ENCODE results near the gene CEACAM4. TPM values are rescaled to one million over a fixed set of nuclear protein-coding genes. Genes with fewer than 3 reads are reported as not detected.

Gene CEACAM4
- total RNA-seq, 6 donors from 2014 or later: 1.7 to 8.6 (median 5.0) TPM

GRCh38 chr19:41621226-41621625 lies 5.6 kb downstream of the CEACAM4 start:
- 42 to 64% methylated on average over 3 of the region's 4 CpGs for WGBS, 2 donors
- DNase-seq: no peak
- Histone ChIP-seq H3K27ac (peak overlapping the region; percentile 18 to 64 (median 58)), H3K9me3 (no peaks in the 10 kb centered on the region), H3K4me3 (no peak overlapping the region), H3K27me3 (no peaks in the 10 kb centered on the region), H3K4me1 (peaks cover 0 to 4% (median under 1%) of the 10 kb centered on the region in 4 donors), H3K36me3 (no peaks in the 10 kb centered on the region)
- ATAC-seq (ENCODE audit: low FRiP score in 2 of 2): peak in 1 of 2 donors; percentile 9
- no peak for TF ChIP-seq POLR2A (IDR thresholded peaks at IDR 0.05)
- TF ChIP-seq POLR2AphosphoS5 (IDR thresholded peaks at IDR 0.05): no peak
- no peak for TF ChIP-seq CTCF (IDR thresholded peaks at IDR 0.05)
- no peak for TF ChIP-seq EP300 (IDR thresholded peaks at IDR 0.05)

GRCh38 chr19:41620171-41620570 lies 6.7 kb downstream of the CEACAM4 start:
- TF ChIP-seq POLR2AphosphoS5 (IDR thresholded peaks at IDR 0.05) (no peak), POLR2A (IDR thresholded peaks at IDR 0.05) (no peak), CTCF (IDR thresholded peaks at IDR 0.05) (no peak), EP300 (IDR thresholded peaks at IDR 0.05) (no peak)
- no peak for ATAC-seq (ENCODE audit: low FRiP score in 2 of 2)
- 59 to 66% methylated on average over 5 of the region's 5 CpGs for WGBS, 2 donors
- H3K36me3 ChIP-seq: no peaks in the 10 kb centered on the region
- no peak for DNase-seq
- H3K4me1 ChIP-seq: peaks cover 0 to 4% (median 0%) of the 10 kb centered on the region in 4 donors
- no peaks in the 10 kb centered on the region for H3K27me3 ChIP-seq
- H3K27ac ChIP-seq: peak overlapping the region in 2 of 4 donors; percentile 11 to 40
- H3K4me3 ChIP-seq: no peak overlapping the region
- H3K9me3 ChIP-seq: no peaks in the 10 kb centered on the region

- ATAC-seq (ENCODE audit: low FRiP score in 2 of 2) (peak in 1 of 2 donors; percentile 13), DNase-seq (no peak)
- H3K4me1 ChIP-seq: peaks cover 0 to 4% (median 0%) of the 10 kb centered on the region in 4 donors
- TF ChIP-seq EP300 (IDR thresholded peaks at IDR 0.05) (no peak), POLR2AphosphoS5 (IDR thresholded peaks at IDR 0.05) (no peak), POLR2A (IDR thresholded peaks at IDR 0.05) (no peak), CTCF (IDR thresholded peaks at IDR 0.05) (no peak)
- no peaks in the 10 kb centered on the region for H3K36me3 ChIP-seq
- H3K27ac ChIP-seq: peak overlapping the region in 1 of 4 donors; percentile 40
- H3K9me3 ChIP-seq: no peaks in the 10 kb centered on the region
- WGBS, 2 donors: 39 to 58% methylated on average over 2 to 7 of the region's 7 CpGs
- H3K4me3 ChIP-seq: no peak overlapping the region
- H3K27me3 ChIP-seq: no peaks in the 10 kb centered on the region
Measured at GRCh38 chr19:41619018-41619556, 7.8 kb downstream of the CEACAM4 start.

DNA sequence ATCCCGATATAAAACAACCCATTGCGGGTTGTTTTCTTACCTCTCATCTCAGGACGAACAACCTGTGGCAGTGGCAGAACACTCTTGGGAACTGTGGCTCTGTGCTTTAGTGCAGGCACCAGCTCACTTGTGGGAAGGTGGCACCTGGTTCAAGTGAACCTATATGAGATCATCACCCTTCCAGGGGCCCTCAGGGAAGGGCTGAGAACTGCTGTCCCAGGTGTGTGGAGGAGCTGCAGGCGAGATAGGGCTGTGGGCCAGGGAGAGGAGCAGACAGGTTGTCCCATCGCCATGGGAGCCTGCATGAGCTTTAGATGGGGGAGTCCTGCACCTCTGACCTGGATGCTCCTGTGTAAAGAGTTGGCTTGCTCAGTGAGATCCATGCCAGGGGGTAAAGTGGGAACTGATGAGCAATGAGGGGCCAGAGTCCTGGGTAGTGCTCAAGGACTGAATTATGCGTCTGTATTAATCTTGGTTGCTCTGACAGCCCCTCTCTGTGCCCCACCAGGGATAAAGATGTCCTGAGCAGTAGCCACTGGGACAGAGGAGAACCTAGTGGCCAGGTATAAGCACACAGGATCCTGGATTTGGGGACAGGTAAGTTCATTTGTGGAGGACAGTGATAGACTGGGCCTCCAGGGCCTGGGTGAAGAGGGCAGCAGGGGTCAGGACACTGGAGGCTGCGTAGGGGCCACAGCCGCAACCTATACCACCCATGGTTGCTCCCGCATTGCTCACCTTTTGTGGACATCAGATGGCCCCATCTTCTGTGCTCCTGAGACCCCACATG lies 8.7 kb downstream of the CEACAM4 start:
- Histone ChIP-seq H3K4me1 (peaks cover 0 to 4% (median 0%) of the 10 kb centered on the region in 4 donors), H3K4me3 (no peak overlapping the region), H3K9me3 (no peaks in the 10 kb centered on the region), H3K36me3 (no peaks in the 10 kb centered on the region), H3K27me3 (no peaks in the 10 kb centered on the region), H3K27ac (no peak overlapping the region)
- no peak for ATAC-seq (ENCODE audit: low FRiP score in 2 of 2)
- 86 to 87% methylated on average over 8 to 9 of the region's 9 CpGs for WGBS, 2 donors
- TF ChIP-seq EP300 (IDR thresholded peaks at IDR 0.05) (no peak), CTCF (IDR thresholded peaks at IDR 0.05) (no peak), POLR2A (IDR thresholded peaks at IDR 0.05) (no peak), POLR2AphosphoS5 (IDR thresholded peaks at IDR 0.05) (no peak)
- no peak for DNase-seq

Data from upper lobe of left lung (tissue), 6 donors.